Subcutaneous adipose tissue (tissue), 4 donors: ENCODE results near the gene PXT1. TPM values are rescaled to one million over a fixed set of nuclear protein-coding genes. Genes with fewer than 3 reads are reported as not detected.

Source experiments
- total RNA-seq, 4 donors: library from RNA; depleted of rRNA; stranded (reverse); fragments of >200 nt; gene quantifications; one replicate each; pipeline ENCODE4 v1.1.0, GENCODE V29; 2016
- TF ChIP-seq, protein P1 (sequence below): fragments of 450-650 bp; IDR thresholded peaks from one replicate; pipeline ENCODE4 v1.5.1; 2016; ENCODE audit warnings: low read depth, mild to moderate bottlenecking, control low read depth, antibody characterized with exemption, moderate library complexity

Gene PXT1
- total RNA-seq, 4 donors from 2014 or later, result not detected

DNA sequence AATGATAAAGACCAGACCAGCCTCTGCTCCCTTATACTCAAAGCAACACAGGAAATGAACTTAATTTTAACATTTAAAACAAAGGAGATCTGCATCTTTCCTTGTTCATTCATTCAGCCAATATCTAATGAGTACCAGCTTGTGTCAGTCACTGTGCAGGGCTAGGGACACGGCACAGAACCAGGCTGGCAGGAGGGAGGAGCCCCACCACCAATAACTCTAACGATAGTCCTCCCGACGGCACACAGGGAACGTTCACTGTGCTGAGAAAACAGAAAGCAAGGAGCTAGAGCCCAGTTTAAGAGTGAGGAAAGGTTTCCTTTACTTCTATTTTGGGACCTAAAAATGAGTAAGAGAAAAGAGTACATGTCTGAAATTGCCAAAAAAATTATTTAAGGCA, 65.1 kb downstream of the PXT1 start:
- TF ChIP-seq, protein P1, sequence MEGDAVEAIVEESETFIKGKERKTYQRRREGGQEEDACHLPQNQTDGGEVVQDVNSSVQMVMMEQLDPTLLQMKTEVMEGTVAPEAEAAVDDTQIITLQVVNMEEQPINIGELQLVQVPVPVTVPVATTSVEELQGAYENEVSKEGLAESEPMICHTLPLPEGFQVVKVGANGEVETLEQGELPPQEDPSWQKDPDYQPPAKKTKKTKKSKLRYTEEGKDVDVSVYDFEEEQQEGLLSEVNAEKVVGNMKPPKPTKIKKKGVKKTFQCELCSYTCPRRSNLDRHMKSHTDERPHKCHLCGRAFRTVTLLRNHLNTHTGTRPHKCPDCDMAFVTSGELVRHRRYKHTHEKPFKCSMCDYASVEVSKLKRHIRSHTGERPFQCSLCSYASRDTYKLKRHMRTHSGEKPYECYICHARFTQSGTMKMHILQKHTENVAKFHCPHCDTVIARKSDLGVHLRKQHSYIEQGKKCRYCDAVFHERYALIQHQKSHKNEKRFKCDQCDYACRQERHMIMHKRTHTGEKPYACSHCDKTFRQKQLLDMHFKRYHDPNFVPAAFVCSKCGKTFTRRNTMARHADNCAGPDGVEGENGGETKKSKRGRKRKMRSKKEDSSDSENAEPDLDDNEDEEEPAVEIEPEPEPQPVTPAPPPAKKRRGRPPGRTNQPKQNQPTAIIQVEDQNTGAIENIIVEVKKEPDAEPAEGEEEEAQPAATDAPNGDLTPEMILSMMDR, result no peak

DNA sequence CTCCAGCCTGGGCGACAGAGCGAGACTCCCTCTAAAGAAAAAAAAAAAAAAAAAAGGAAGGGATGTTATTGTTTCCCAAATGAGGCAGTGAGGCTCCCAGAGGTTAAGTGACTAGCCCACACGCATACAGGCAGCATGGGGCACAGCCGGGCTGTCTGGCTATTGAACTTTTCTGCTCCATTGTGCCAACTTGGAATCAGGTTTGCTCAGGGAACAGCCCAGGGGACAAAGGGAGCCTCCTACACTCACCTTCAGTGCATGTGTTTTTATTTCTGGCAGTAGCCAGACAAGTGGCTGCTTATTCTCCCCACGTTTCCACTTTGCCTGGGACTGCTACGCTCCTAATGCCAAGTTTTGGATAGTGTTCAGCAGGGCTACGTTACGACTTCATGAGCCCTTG, 65.9 kb downstream of the PXT1 start:
- TF ChIP-seq, protein P1, result no peak

DNA sequence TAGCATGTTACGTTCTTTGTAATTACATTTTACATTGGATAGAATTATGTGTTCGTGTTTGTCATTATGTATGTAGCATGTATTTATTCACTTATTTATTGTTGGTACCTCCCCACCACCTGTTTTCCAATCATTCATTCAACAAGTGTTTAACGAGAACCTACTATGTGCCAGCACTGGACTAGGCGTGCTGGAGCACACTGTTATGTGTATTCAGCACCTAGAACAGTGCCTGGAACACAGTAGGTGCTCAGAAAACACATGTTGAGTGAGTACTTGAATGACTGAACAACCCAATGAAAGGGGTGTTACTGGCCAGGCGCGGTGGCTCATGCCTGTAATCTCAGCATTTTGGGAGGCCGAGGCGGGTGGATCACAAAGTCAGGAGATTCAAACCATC, 66.5 kb downstream of the PXT1 start:
- TF ChIP-seq, protein P1, result no peak

DNA sequence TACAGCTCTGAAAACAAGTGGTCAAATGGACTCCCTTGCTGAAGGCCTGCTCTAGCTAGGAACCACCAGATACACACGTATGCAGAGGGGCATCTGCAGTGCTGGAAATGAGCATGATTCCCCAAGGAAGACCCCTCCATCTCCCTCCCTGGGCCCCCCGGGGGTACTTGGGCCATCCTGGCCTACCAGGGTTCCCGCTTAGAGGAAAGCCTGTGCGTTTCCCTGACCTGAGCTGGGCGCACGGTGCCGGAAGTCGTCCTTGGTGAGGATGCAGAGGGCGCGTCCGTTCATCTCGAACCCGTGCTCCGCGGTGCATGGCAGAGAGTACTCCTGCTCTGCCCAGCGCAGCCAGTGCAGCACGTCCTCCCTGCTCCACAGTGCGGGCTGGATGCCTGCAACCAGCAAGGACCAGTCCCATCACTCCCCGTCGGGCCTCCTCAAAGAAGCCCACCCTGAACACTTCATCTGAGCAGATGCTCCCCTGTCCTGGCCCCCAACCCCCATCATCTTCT, 67.0 kb downstream of the PXT1 start:
- TF ChIP-seq, protein P1, result no peak

DNA sequence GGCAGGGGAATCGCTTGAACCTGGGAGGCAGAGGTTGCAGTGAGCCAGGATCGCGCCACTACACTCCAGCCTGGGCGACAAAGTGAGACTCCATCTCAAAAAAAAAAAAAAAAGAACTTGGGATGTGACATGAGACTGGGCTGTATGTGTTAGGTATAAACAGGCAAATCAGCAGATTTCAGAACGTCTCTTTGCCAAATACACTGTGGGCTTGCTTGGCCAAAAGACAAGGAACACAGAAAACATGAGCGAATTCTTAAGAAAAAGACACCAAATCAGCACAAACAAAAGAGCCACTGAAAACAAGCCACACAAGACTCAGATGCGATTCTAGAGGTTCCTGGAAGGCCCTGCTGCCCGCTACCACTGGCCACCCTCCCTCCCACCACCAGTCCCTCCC, 67.7 kb downstream of the PXT1 start:
- TF ChIP-seq, protein P1, result no peak

DNA sequence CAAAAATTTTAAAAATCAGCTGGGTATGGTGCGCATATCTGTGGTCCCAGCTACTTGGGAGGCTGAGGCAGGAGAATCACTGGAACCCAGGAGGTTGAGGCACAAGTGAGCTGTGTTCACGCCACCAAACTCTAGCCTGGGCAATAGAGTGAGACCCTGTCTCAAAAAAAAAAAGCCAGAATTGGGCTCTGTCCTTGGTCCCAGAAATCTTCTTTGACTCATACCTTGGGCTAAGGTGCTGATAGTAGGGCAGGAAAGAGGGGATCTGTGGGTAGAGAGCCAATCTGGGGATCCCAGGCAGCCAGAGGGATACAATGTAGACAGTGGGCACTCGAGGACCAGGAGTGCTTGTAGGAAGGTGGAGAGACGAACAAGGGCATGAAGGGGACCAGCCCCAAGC, 68.5 kb downstream of the PXT1 start:
- TF ChIP-seq, protein P1, result no peak

DNA sequence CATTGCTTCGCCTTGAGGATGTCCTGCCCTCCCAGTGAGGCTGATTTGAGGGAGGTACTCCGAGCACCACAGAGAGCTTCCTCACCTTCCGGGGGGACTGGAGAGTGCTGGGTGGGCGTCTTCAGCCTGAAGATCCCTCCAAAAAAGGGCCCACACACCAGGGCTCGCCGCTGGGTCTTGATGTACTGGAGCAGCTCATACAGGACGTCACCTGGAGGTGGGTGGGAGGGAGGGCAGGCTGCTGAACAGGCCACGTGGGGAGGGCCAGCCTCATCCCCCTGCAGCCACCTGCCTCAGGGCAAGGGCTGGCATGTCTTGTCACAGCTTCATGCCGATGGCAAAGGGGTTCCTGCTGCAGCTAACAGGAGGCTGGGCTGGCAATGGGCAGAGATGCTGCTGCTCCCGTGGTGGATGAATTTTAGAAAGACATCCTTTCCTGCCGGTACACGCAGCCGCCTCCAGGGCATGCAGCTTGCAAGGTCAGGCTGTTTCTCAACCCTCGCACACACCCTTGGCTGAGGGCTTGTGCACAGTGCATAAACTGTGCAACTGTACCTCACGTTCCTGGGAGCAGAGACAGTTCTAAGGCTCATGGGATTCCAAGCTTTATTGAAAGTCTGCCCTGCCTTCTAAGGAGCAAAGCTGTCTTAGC, 69.2 kb downstream of the PXT1 start:
- TF ChIP-seq, protein P1, result no peak
